Sigmoid colon (tissue), 7 donors: Measurements from ENCODE around the gene SAMD11. TPM values are rescaled to one million over a fixed set of nuclear protein-coding genes. Genes with fewer than 3 reads are reported as not detected.

Experiments
- DNase-seq: peaks from one replicate; pipeline ENCODE4 v3.0.0-alpha.2; 2019
- H3K27ac ChIP-seq, 4 donors: fragments of 200-600 bp; sonication (generic); one replicate each; pipeline ENCODE4 v1.5.1; 2016 to 2019; ENCODE audit warnings: mild to moderate bottlenecking in 1 of 4
- H3K27me3 ChIP-seq, 3 donors: fragments of 200-600 bp; sonication (generic); one replicate each; pipeline ENCODE4 v1.5.1; 2019; ENCODE audit warnings: mild to moderate bottlenecking in 1 of 3
- H3K36me3 ChIP-seq, 4 donors: fragments of 200-600 bp; sonication (generic); one replicate each; pipeline ENCODE4 v1.5.1; 2016 to 2019
- H3K4me1 ChIP-seq, 4 donors: fragments of 200-600 bp; sonication (generic); one replicate each; pipeline ENCODE4 v1.5.1; 2017 to 2019
- H3K4me3 ChIP-seq, 4 donors: fragments of 200-600 bp; sonication (generic); one replicate each; pipeline ENCODE4 v1.5.1; 2017 to 2019; ENCODE audit warnings: mild to moderate bottlenecking in 2 of 4, moderate library complexity in 1 of 4
- H3K9me3 ChIP-seq, 4 donors: fragments of 200-600 bp in 3 of 4; sonication (generic) in 3 of 4; one replicate each; pipeline versions ENCODE4 v1.5.1 to v1.6.1; 2013 to 2019
- EP300 ChIP-seq, 4 donors: sonication (generic); formaldehyde crosslinking; IDR thresholded peaks; one replicate each; pipeline ENCODE4 v1.6.1; 2017; ENCODE audit warnings: antibody characterized with exemption in 4 of 4
- POLR2A ChIP-seq, 2 donors: fragments of 450-650 bp; IDR thresholded peaks; one replicate each; pipeline ENCODE4 v1.6.1; 2016; ENCODE audit warnings: antibody characterized with exemption in 2 of 2, mild to moderate bottlenecking in 2 of 2, moderate library complexity in 2 of 2
- POLR2AphosphoS5 ChIP-seq, 4 donors: sonication (generic); formaldehyde crosslinking; IDR thresholded peaks; one replicate each; pipeline ENCODE4 v1.6.1; 2017; ENCODE audit warnings: antibody characterized with exemption in 4 of 4
- WGBS, 2 donors: extraction: QIAGEN DNeasy Blood & Tissue Kit; methylation state at CpG; one replicate each; pipeline ENCODE4 v1.1.7; 2013; 5-methylcytosine and 5-hydroxymethylcytosine counted together
- intact Hi-C: fragments of 100-400 bp; cut with DNase I; formaldehyde crosslinking; loops from one replicate; pipeline ENCODE4 v1.15.1; 2023
- polyA plus RNA-seq, 3 donors: library from polyadenylated mRNA; stranded (reverse); fragments of 200-250 nt; gene quantifications; one replicate each; pipeline ENCODE4 v1.2.3, GENCODE V29; 2013
- total RNA-seq, 4 donors: library from RNA; depleted of rRNA; stranded (reverse); fragments of >200 nt; gene quantifications; one replicate each; pipeline ENCODE4 v1.1.0, GENCODE V29; 2016
- TF ChIP-seq, protein P1 (sequence below), 4 experiments: fragments of 450-650 bp in 3 of 4; fragments of 200-600 bp in 1 of 4; IDR thresholded peaks; one replicate each; pipeline ENCODE4 v1.5.1; 2016 to 2019; ENCODE audit warnings: antibody characterized with exemption in 4 of 4, mild to moderate bottlenecking in 3 of 4, moderate library complexity in 2 of 4
- donor health status: healthy with polysubstance abuse.
- donor health status: Bipolar disorder and iron deficiency.
- donor health status: healthy.

The SAMD11 gene
- total and polyA plus RNA-seq, 7 donors = 0.60 to 4.9 (median 4.2) TPM

DNA sequence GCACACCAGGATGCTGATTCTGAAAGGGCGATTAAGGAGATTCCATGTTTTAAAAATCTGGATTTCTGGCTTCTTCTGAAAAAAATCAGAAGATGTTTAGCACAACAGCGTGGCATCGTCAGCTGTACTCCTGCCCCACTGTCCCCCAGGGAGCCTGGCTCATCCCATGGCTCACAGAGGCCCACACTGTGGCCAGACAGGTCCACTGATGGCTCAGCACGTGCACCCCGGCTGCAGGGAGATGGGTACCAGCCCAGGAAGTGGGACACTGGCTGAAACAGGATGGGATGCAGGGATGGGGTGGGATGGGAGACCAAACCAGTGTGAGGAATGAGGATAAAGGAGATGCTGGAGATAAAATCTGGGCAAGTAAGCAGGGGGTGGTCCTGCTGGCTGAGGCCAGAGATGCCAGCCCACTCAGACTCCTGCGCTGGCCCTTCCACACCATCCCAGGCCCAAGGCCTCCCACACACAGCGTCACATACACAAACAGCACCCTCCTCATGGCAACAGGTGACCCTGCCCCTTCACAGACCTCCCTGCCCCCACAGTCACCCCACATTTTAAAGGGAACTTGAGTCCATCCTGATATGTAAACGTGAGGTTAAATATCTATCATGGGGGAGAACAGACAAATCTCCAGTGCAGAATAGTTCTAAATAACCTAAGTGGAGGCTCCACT lies 23.9 kb upstream of the SAMD11 start:
- no peaks in the 10 kb centered on the region for H3K36me3 ChIP-seq
- H3K4me3 ChIP-seq = no peak overlapping the region
- WGBS, 2 donors = 82 to 88% methylated on average over 8 of the region's 8 CpGs
- intact Hi-C loops = loop anchor here (5.0 kb wide), 1 partner anchor 78 kb away; no protein-coding TSS in a partner anchor
- peaks cover 0 to 19% (median 0%) of the 10 kb centered on the region in 3 donors for H3K27me3 ChIP-seq
- H3K27ac ChIP-seq = no peak overlapping the region
- no peak for DNase-seq
- H3K4me1 ChIP-seq = peaks cover 0 to 8% (median 4%) of the 10 kb centered on the region in 4 donors
- no peaks in the 10 kb centered on the region for H3K9me3 ChIP-seq
- TF ChIP-seq POLR2AphosphoS5 (IDR thresholded peaks at IDR 0.05) (no peak), POLR2A (IDR thresholded peaks at IDR 0.05) (no peak), EP300 (IDR thresholded peaks at IDR 0.05) (no peak)
- TF ChIP-seq, protein P1, sequence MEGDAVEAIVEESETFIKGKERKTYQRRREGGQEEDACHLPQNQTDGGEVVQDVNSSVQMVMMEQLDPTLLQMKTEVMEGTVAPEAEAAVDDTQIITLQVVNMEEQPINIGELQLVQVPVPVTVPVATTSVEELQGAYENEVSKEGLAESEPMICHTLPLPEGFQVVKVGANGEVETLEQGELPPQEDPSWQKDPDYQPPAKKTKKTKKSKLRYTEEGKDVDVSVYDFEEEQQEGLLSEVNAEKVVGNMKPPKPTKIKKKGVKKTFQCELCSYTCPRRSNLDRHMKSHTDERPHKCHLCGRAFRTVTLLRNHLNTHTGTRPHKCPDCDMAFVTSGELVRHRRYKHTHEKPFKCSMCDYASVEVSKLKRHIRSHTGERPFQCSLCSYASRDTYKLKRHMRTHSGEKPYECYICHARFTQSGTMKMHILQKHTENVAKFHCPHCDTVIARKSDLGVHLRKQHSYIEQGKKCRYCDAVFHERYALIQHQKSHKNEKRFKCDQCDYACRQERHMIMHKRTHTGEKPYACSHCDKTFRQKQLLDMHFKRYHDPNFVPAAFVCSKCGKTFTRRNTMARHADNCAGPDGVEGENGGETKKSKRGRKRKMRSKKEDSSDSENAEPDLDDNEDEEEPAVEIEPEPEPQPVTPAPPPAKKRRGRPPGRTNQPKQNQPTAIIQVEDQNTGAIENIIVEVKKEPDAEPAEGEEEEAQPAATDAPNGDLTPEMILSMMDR (IDR thresholded peaks at IDR 0.05) = no peak

DNA sequence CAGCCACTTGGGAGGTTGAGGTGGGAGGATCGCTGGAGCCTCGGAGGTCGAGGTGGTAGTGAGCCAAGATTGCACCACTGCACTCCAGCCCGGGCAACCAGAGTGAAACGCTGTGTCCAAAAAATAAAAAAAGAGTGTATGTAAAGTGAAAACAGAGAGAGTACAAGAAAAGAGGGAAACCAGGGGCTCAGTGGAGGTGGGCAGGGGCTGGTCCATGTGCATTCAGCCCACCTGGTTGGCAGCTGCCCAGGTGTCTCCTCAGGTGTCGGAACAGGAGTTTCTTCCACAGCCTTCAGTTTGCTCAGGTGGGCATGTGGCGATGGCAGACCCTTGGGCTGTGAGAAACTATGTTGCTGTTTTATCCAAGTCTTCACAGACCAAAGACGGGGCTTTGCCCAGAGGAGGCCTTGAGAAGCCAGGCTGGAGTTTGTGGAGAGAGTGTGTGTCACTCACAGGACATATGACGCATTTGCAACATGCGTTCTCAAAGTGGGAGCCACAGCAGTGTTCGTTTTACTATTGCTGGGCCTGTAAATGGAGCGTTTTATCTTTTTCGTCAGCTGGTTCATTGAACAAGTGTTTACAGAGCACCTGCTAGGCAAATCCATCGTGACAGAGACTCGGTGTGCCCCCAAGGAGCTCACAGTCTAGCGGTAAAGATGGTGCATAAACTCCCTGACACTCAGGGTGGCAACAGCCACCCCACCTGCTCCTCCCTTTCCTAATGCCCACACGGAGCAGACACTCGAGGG lies 22.4 kb upstream of the SAMD11 start:
- no peak for DNase-seq
- TF ChIP-seq POLR2A (IDR thresholded peaks at IDR 0.05) = no peak
- no peak for TF ChIP-seq EP300 (IDR thresholded peaks at IDR 0.05)
- TF ChIP-seq, protein P1 (IDR thresholded peaks at IDR 0.05) = no peak
- no peak for TF ChIP-seq POLR2AphosphoS5 (IDR thresholded peaks at IDR 0.05)
- WGBS, 2 donors = 55 to 80% methylated on average over 18 of the region's 18 CpGs
- Histone ChIP-seq H3K9me3 (no peaks in the 10 kb centered on the region), H3K36me3 (no peaks in the 10 kb centered on the region), H3K27ac (no peak overlapping the region), H3K27me3 (peaks cover 0 to 32% (median 4%) of the 10 kb centered on the region in 3 donors), H3K4me1 (peaks cover 0 to 16% (median 13%) of the 10 kb centered on the region in 4 donors), H3K4me3 (no peak overlapping the region)
- intact Hi-C loops = loop anchor here (5.0 kb wide), 1 partner anchor 76 kb away; no protein-coding TSS in a partner anchor

DNA sequence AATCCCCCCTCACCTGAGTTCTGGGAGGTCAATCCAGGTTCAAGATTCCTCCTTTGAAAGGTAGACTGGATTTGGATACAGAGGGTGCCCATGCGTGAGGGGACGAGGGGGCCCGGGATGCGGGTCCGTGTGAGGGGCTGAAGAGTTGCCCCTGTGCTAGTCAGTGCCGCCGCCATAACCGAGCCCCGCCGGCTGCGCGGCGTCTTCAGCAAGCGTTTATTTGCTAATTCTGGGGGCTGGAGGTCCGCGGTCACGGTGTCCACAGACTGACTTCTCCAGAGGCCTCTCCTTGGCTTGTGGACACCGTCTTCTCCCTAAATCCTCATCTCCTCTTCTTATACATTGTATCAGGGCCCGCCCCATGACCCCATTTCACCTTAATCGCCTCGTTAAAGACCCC lies 20.9 kb upstream of the SAMD11 start:
- TF ChIP-seq POLR2AphosphoS5 (IDR thresholded peaks at IDR 0.05) (no peak), EP300 (IDR thresholded peaks at IDR 0.05) (no peak), POLR2A (IDR thresholded peaks at IDR 0.05) (no peak)
- TF ChIP-seq, protein P1 (IDR thresholded peaks at IDR 0.05) = no peak
- Histone ChIP-seq H3K4me3 (no peak overlapping the region), H3K27ac (no peak overlapping the region), H3K9me3 (no peaks in the 10 kb centered on the region), H3K36me3 (no peaks in the 10 kb centered on the region), H3K4me1 (peaks cover 0 to 16% (median 13%) of the 10 kb centered on the region in 4 donors), H3K27me3 (peaks cover 0 to 39% (median 4%) of the 10 kb centered on the region in 3 donors)
- no peak for DNase-seq
- WGBS, 2 donors = 94 to 95% methylated on average over 21 of the region's 21 CpGs
- intact Hi-C loops = loop anchor here (5.0 kb wide), 1 partner anchor 74 kb away; no protein-coding TSS in a partner anchor

DNA sequence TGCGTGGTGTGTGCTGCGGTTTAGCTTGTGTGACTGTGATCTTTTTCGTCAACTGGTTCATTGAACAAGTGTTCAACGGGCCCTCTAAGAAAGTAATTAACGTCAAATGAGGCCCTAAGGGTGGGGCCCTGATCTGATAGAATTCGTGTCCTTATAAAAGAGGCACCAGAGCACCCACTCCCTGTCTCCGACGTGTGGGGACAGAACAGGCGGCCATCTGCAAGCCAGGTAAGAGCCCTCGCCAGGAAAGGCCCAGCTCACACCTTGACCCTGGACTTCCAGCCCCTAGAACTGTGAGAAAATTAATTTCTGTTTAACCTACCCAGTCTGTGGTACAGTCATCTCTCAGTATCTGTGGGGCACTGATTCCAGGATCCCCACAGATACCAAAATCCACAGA lies 20.4 kb upstream of the SAMD11 start:
- TF ChIP-seq POLR2AphosphoS5 (IDR thresholded peaks at IDR 0.05) (no peak), POLR2A (IDR thresholded peaks at IDR 0.05) (no peak), EP300 (IDR thresholded peaks at IDR 0.05) (no peak)
- TF ChIP-seq, protein P1 (IDR thresholded peaks at IDR 0.05) = no peak
- H3K27me3 ChIP-seq = peaks cover 0 to 38% (median 4%) of the 10 kb centered on the region in 3 donors
- no peaks in the 10 kb centered on the region for H3K36me3 ChIP-seq
- H3K27ac ChIP-seq = no peak overlapping the region
- DNase-seq = no peak
- peaks cover 0 to 16% (median 13%) of the 10 kb centered on the region in 4 donors for H3K4me1 ChIP-seq
- intact Hi-C loops = loop anchor here (5.0 kb wide), 1 partner anchor 74 kb away; no protein-coding TSS in a partner anchor
- no peak overlapping the region for H3K4me3 ChIP-seq
- H3K9me3 ChIP-seq = no peaks in the 10 kb centered on the region
- WGBS, 2 donors = 83 to 94% methylated on average over 10 of the region's 10 CpGs
